ENCODE measurements around the gene CCNA2.

CCNA2 gene

GRCh38 chr4:121767166-121767565 is 56.5 kb downstream of the CCNA2 start:
- FAIRE-seq (no peak), DNase-seq (ENCODE audit: insufficient read length) (no peak)
- TF ChIP-seq POLR2AphosphoS5 (IDR thresholded peaks at IDR 0.05; ENCODE audit: low read depth, low read length) (no peak), POLR2A (IDR thresholded peaks at IDR 0.05; ENCODE audit: low read depth, low read length) (no peak), TAF1 (IDR thresholded peaks at IDR 0.05; ENCODE audit: borderline replicate concordance, low read depth, low read length) (no peak)

Measured in GM12892 (cell line).